ENCODE results near the gene ARL2. TPM values are rescaled to one million over a fixed set of nuclear protein-coding genes. Genes with fewer than 3 reads are reported as not detected.
A peak's percentile ranks its signal among the peaks of the same experiment; 100 is the strongest.
"Not testable (repeated sequence)": the region's sequence is repeated elsewhere in the genome, so short reads cannot be mapped to it uniquely, and the experiment has no call there.

ARL2 gene
- total RNA-seq, 2 experiments from 2014 or later: 118 to 122 TPM

DNA sequence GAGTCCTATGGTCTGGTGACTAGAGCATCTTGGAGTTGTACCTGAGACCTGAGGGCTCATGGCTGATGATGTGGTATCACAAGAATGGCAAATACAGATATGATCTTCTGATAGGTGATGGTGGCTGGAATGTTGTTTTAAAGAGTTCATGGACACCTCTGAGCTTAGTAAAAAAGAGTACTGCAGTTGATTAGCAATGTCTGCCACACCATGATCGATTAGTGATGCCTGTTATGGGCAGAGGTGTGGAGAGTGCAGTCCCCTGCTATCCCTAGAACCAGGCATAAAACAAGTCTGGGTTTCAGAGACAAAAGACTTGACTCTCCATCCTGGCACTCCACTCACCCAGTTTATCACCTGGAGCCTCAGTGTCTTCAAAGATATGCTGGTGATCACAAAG lies 15.8 kb upstream of the ARL2 start:
- intact Hi-C loops (cut with micrococcal nuclease): no loop called here
- TF ChIP-seq, protein P1, sequence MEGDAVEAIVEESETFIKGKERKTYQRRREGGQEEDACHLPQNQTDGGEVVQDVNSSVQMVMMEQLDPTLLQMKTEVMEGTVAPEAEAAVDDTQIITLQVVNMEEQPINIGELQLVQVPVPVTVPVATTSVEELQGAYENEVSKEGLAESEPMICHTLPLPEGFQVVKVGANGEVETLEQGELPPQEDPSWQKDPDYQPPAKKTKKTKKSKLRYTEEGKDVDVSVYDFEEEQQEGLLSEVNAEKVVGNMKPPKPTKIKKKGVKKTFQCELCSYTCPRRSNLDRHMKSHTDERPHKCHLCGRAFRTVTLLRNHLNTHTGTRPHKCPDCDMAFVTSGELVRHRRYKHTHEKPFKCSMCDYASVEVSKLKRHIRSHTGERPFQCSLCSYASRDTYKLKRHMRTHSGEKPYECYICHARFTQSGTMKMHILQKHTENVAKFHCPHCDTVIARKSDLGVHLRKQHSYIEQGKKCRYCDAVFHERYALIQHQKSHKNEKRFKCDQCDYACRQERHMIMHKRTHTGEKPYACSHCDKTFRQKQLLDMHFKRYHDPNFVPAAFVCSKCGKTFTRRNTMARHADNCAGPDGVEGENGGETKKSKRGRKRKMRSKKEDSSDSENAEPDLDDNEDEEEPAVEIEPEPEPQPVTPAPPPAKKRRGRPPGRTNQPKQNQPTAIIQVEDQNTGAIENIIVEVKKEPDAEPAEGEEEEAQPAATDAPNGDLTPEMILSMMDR (IDR thresholded peaks at IDR 0.05): no peak
- peaks cover 15% of the 10 kb centered on the region for H3K4me1 Mint-ChIP-seq (ENCODE audit: low read depth)
- H3K9me3 Mint-ChIP-seq: no peaks in the 10 kb centered on the region
- H3K36me3 Mint-ChIP-seq (ENCODE audit: low read depth): no peaks in the 10 kb centered on the region
- DNase-seq: peak; percentile 31
- H3K27ac Mint-ChIP-seq: peak overlapping the region; percentile 81
- POLR2A ChIA-PET: interaction anchor here (1.2 to 1.4 kb wide), 2 partner anchors 14 to 180 kb away, joined by 3 read pairs; no protein-coding TSS in a partner anchor
- H3K4me3 Mint-ChIP-seq: peak overlapping the region; percentile 33
- H3K27me3 Mint-ChIP-seq: peaks cover 6% of the 10 kb centered on the region
- peak; percentile 60 for ATAC-seq
- CTCF ChIA-PET: interaction anchor here (0.9 to 1.6 kb wide), 3 partner anchors 16 to 332 kb away, joined by 3 to 5 read pairs (median 4); partner anchors contain the start of gene ARL2

DNA sequence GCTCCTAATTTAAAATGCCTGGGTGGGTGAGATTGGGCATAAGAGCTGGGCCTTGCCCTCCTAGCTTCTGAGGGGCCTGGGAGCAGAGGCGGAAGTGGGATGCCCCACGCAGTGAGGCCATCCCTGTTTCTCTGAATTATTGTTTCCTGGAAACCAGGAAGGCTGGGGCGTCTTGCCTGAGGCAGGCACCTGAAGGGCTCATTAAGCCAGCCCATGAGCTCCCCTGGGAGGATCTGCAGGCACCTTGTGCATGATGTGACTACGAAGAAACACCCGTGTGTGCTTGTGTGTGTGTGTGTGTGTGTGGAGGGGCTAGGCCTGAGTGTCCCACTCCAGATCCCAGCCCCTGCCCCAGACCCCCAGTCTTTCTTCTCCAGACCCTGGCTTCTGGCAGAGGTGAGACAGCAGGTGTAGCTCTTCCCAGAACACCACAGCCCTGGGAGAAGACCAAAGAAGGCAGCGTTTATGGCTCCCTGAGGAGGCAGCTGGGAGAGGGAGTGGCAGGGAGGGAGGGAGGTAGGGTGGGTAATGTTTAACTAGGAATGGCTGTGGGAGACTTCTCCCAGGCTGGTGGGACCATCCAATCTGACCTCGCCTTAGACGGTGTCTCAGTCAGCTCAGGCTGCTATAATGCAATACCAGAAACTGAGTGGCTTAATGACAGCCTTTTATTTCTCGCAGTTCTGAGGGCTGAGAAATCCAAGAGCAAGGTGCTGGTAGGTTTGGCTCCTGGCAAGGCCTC lies 15.1 kb upstream of the ARL2 start:
- Mint-ChIP-seq H3K27me3 (peaks cover 6% of the 10 kb centered on the region), H3K4me3 (peak overlapping the region; percentile 33), H3K4me1 (ENCODE audit: low read depth) (peaks cover 15% of the 10 kb centered on the region), H3K27ac (peak overlapping the region; percentile 81), H3K36me3 (ENCODE audit: low read depth) (no peaks in the 10 kb centered on the region), H3K9me3 (no peaks in the 10 kb centered on the region)
- ChIA-PET POLR2A (interaction anchor here (0.6 to 1.4 kb wide), 2 partner anchors 14 to 252 kb away, joined by 3 read pairs; no protein-coding TSS in a partner anchor), CTCF (interaction anchor here (0.9 kb wide), 1 partner anchor 331 kb away, joined by 4 read pairs; no protein-coding TSS in a partner anchor)
- peak; percentile 54 for ATAC-seq
- TF ChIP-seq, protein P1 (IDR thresholded peaks at IDR 0.05): no peak
- DNase-seq: peak; percentile 21
- intact Hi-C loops (cut with micrococcal nuclease): no loop called here

DNA sequence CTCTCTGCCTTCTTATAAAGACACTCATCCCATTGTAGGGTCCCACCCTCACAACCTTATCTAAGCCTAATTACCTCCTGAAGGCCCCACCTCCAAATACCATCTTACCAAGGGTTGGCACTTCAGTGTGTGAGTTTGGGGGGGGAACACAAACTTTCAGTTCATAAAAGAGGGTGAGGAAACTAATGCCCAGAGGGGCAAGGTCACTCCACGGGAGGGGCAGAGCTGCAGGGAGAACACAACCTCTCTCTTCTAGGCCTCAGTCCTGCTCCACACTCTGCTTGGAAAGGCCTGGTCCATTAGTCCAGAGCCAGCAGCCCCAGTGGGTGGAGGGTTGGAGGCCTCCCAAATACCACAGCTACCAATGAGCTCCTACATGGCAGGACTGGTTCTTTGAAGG lies 14.5 kb upstream of the ARL2 start:
- Mint-ChIP-seq H3K27ac (peak overlapping the region; percentile 25), H3K4me1 (ENCODE audit: low read depth) (peaks cover 15% of the 10 kb centered on the region), H3K4me3 (no peak overlapping the region), H3K27me3 (peaks cover 4% of the 10 kb centered on the region), H3K36me3 (ENCODE audit: low read depth) (no peaks in the 10 kb centered on the region), H3K9me3 (no peaks in the 10 kb centered on the region)
- intact Hi-C loops (cut with micrococcal nuclease): no loop called here
- DNase-seq (no peak), ATAC-seq (no peak)
- ChIA-PET POLR2A (interaction anchor here (0.7 kb wide), 1 partner anchor 18 kb away, joined by 3 read pairs; no protein-coding TSS in a partner anchor), CTCF (no interaction called here)
- TF ChIP-seq, protein P1 (IDR thresholded peaks at IDR 0.05): no peak

DNA sequence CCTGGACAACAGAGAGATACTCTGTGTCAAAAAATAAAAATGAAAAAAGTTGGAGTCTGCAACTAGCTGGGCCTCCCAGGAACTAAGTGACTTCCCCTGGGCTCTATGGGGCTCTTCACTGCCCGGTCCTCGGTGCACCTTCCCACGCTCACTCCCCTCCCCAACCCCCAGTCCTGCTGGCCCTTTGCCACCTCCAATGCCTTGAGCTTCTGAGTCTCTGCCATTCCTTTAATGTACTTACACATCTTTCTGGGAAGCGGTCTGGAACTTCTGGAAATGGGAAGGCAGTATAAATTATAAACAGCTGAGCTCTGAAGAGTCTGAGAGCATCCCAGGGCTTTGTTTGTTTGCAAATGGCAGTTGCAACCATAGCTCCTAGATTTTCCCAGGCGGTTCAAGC lies 11.3 kb upstream of the ARL2 start:
- DNase-seq (no peak), ATAC-seq (no peak)
- intact Hi-C loops (cut with micrococcal nuclease): no loop called here
- ChIA-PET CTCF (interaction anchor here (0.7 to 2.5 kb wide), 2 partner anchors 10 to 11 kb away, joined by 3 to 11 read pairs; partner anchors contain the start of gene ARL2), POLR2A (no interaction called here)
- H3K4me3 Mint-ChIP-seq: no peak overlapping the region
- H3K36me3 Mint-ChIP-seq (ENCODE audit: low read depth): no peaks in the 10 kb centered on the region
- H3K9me3 Mint-ChIP-seq: no peaks in the 10 kb centered on the region
- no peaks in the 10 kb centered on the region for H3K27me3 Mint-ChIP-seq
- H3K27ac Mint-ChIP-seq: no peak overlapping the region
- H3K4me1 Mint-ChIP-seq (ENCODE audit: low read depth): peaks cover 10% of the 10 kb centered on the region
- TF ChIP-seq, protein P1 (IDR thresholded peaks at IDR 0.05): no peak

DNA sequence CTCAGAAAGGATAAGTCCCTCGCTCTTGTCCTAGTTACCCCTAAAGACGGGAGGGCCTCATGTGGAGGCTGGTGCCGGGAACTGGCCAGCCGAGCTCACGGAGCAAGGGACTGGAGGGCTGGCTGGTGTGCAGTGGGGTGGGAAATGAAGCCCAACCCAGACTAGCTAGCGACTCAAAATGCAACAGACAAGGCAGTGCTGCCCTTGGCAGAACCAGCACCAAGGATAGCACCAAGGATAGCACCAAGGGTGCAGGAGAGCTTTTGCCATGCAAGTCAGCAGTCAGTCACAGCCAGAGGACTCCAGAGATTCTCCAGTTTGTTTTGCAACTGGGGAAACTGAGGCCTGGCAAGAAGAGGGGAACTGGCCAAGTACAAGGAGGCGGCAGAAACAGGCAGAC lies 10.7 kb upstream of the ARL2 start:
- ChIA-PET POLR2A (no interaction called here), CTCF (interaction anchor here (0.7 to 2.5 kb wide), 3 partner anchors 9 to 11 kb away, joined by 3 to 11 read pairs (median 3); partner anchors contain the start of gene ARL2)
- H3K9me3 Mint-ChIP-seq: no peaks in the 10 kb centered on the region
- no peak overlapping the region for H3K4me3 Mint-ChIP-seq
- TF ChIP-seq, protein P1 (IDR thresholded peaks at IDR 0.05): no peak
- H3K27me3 Mint-ChIP-seq: no peaks in the 10 kb centered on the region
- intact Hi-C loops (cut with micrococcal nuclease): no loop called here
- H3K4me1 Mint-ChIP-seq (ENCODE audit: low read depth): peaks cover 7% of the 10 kb centered on the region
- no peak overlapping the region for H3K27ac Mint-ChIP-seq
- H3K36me3 Mint-ChIP-seq (ENCODE audit: low read depth): no peaks in the 10 kb centered on the region
- no peak for ATAC-seq
- no peak for DNase-seq

DNA sequence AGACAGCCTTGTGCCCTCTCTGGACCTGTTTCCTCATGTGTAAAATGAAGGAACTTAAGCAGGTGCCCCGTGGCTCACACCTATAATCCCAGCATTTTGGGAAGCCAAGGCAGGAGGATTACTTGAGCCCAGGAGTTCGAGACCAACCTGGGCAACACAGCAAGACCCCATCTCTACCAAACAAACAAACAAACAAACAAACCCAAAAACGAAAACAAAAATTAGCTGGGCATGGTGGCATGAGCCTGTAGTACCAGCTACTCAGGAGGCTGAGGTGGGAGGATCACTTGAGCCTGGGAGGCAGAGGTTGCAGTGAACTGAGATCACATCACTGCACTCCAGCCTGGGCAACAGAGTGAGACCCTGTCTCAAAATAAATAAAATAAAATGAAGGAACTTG lies 10.0 kb upstream of the ARL2 start:
- DNase-seq; POLR2A ChIA-PET; H3K4me3 Mint-ChIP-seq; H3K27me3 Mint-ChIP-seq; H3K4me1 Mint-ChIP-seq (ENCODE audit: low read depth); H3K27ac Mint-ChIP-seq; H3K36me3 Mint-ChIP-seq (ENCODE audit: low read depth); H3K9me3 Mint-ChIP-seq; ATAC-seq; intact Hi-C loops (cut with micrococcal nuclease): not testable (repeated sequence)
- CTCF ChIA-PET: interaction anchor here (1.4 kb wide), 1 partner anchor 11 kb away, joined by 3 read pairs; no protein-coding TSS in a partner anchor
